ENCODE data around the gene SP3.
A peak's percentile ranks its signal among the peaks of the same experiment; 100 is the strongest.

SP3 gene

GRCh38 chr2:173966274-173967098 is 1.3 kb upstream of the SP3 start:
- no peak for DNase-seq

DNA sequence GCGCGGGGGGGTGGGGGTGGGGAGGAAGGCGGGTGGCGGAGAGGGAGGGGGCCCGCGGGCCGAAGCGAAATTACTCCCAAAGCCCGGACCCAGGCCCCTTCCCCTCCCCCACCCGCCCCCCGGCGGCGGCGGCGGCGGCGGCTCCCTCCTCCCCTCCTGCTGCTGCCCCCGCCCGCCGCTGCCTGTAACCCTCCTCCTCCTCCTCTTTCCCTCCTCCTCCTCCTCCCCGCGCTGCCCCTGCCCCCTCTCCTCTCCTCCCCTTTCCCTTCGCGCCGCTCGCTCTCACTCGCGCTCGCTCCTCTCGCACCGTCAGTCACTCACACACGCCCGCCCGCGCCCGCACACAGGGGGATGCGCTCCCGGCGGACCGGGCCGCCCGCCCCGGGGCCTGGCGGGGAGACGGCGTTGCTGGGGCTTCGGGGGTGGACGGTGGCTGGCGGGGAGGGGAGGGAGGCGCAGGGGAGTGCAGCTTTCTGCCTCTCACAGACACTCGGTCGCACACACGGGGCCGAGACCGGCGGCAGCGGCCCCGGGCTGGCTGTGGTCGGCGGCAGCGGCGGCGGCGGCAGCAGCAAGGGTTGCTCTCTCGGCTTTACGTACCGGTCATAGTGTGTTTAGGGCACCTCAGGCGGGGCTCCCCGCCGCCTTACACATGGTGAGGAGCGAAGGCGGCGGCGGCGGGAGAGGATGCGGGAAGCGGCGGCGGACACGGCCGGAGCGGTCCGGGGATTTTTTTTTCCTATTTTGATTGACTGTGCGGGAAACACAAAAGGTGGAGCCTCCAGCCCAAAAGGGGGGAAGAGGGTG is 405 bp downstream of the SP3 start:
- peak; percentile 66 to 75 for DNase-seq

GRCh38 chr2:173963817-173964564 is 1.2 kb downstream of the SP3 start:
- peak; percentile 74 to 76 for DNase-seq

DNA sequence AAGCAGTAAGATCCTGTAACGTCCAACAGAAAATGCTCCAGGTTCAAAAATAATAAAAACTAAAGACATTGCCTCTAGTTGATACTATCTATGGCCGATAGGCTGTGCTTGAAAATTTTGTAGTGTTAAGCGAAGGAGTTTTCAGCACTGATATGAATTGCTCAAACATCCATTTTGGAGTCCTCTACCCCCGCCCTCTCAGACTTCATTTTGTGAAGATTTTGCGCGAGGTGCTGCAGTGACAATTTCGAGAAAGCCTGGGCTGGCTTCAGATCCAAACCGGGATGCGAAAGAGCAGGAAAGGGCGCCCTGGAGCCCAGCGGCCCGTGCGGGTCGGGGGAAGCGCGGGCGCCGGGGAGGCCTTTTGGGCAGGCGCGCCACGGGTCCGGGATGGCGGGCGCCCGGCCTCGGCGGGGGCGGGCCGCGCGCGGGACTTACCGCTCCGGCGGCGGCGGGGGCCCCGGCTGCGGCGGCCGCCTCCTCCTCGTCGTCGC is 1.8 kb downstream of the SP3 start:
- peak; percentile 75 to 79 for DNase-seq

DNA sequence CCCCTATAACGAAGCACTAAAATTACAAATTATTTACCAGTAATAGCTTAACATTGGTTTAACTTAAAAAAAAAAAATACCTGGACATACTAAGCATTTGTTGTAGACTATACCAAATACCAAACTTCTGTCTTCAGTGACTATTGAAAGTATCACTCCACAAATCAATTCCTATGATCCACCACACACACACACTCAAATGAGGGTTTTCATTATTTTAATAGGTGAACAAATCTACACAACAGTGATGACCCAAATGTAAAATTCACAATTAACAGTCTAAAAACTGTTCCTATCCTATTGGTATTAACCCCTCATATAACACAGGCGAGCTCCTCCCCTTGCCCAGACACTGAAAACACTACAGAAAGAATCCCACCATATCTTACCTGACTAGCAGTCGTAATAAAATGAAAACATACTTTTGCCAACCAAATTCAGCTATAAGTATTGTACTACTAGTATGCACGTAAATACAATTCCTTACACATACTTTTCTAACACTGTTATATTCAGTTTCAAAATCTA is 2.5 kb downstream of the SP3 start:
- DNase-seq: no peak

GRCh38 chr2:173962031-173962430 is 3.1 kb downstream of the SP3 start:
- DNase-seq: peak; percentile 30 to 43

DNA sequence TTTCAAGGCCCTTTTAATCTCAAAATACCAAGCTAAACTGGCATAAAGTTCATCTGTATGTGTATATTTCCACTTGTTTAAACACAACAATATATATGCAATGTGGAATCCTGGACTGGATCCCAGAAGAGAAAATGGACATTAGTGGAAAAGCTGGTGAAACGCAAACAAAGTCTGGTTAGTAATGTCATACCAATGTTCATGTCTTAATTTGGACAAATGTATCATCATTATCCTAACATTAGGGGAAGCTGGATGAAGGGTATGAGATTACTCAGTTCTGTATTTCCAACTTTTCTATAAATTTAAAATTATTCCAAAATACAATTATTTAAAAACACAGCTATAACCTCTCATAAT is 3.8 kb downstream of the SP3 start:
- no peak for DNase-seq

DNA sequence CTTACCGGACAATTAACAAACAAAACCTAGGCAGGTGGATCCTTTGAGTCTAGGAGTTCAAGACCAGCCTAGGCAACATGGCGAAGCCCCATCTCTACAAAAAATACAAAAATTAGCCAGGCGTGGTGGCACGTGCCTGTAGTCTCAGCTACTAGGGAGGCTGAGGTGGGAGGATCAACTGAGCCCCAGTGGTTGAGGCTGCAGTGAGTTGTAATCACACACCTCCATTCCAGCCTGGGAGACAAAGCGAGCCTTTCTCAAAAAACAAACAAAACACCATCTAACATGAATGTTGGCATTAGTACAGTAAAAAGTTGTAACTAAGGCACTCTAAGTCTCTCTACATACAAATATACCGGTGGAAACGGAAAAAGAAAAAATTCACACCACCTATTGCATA is 5.3 kb downstream of the SP3 start:
- no peak for DNase-seq

DNA sequence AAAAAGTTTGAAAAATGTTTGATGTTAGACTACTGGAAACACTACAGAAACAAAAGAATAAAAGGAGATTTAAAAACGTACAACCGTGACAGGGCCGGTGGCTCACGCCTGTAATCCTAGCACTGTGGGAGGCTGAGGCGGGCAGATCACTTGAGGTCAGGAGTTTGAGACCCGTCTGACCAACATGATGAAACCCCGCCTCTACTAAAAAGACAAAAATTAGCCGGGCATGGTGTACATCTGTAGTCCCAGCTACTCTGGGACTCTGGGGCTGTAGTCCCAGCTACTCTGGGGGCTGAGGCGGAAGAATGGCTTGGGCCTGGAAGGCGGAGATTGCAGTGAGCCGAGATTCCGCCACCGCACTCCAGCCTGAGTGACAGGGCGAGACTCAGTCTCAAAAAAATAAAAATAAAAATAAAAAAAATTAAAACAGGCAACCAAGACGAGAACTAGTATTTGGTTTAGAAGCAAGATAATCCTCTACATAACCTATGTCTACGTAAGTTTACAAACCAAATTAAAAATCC is 5.8 kb downstream of the SP3 start:
- DNase-seq: no peak

GRCh38 chr2:173958198-173958846 is 6.9 kb downstream of the SP3 start:
- no peak for DNase-seq

GRCh38 chr2:173957517-173957916 is 7.7 kb downstream of the SP3 start:
- no peak for DNase-seq

DNA sequence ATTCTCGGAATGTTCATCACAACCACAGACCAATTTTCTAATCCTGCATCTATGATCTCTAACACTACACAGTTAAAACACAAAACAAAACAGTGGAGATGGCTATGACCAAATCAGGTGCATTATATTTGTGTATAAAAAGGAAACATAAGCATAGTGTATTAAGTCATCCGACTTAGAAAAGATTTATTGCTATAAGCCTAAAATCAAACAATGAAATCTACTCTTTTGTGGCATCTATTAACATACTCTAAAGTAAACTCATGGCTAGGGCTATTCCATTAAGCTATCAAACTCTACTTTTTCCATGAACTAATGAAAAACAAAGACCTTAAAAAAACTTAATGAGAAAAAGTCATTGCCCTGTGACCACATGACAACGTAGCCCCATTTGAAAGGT is 8.7 kb downstream of the SP3 start:
- DNase-seq: no peak

DNA sequence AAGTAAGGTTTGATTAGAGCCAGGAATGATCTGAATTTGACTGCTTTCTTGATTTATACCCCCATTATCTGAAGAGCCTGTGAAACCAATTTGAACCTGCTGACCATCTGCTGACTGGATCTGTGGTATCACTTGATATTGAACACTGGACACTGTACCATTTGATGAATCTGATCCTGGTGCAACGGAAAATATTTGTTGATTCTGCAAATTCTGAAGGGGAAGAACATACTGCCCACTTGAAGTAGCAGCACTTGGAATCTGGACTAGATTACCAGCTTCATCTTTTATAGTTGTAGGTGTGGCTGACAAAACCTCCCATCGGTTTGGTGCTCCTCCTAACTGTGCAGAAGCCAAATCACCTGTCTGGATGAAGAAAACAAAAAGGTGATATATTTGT is 9.3 kb downstream of the SP3 start:
- DNase-seq: no peak

DNA sequence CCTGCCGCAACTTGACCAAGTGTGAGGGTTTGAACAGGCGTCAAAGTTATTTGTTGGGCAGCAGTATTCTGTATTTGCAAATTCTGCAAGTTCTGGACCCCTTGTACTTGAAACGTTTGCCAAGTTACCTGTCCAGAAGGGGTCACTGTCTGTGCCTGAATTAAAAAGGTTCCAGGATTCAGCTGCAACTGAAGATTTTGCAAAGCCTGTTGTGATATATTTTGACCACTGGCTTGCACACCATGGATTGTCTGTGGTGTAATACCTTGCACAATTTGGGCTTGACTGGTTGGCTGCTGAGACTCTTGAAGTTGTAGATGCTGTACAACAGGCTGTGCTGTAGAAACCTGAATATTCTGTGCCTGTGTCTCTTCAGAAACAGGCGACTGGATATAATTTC is 10.2 kb downstream of the SP3 start:
- DNase-seq: peak; percentile 30 to 53

DNA sequence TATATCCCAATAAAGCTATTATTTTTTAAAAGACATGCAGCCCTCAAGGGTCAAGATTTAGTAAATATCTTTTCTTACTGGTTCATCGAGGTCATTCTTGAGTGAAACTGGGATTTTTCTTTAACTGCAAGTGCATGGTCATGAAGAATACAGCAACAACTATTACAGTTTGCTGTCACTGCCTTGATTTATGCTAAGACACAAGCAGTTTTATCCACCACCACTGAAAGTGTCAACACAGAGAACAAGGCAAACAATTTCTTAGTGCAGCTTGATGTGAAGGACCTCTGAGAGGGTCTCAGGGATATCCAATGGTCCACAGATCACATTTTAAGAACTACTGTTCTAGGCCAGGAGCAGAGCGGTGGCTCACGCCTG is 12.1 kb downstream of the SP3 start:
- no peak for DNase-seq

GRCh38 chr2:173952267-173953046 is 12.7 kb downstream of the SP3 start:
- no peak for DNase-seq

DNA sequence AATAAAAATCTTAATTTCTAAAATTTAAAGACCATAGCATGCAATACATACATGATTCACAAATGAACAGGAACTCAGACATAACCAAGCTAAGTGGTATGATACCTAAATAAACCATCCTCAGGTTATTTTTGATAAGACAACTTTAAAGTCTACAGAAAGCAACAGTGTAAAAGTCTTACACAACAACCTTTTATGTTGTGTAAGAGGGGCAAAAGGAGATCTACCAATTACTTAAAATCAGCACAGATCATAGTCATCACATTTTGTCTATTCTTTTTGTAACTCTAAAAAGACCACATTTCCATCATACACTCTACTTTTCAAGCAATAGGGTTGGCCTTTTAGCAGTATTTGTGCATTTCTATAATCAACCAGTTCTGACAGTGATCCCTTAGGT is 16.3 kb downstream of the SP3 start:
- DNase-seq: peak in 1 of 2 donors; percentile 48

- DNase-seq: no peak
Observed at GRCh38 chr2:173948198-173948597, 17.0 kb downstream of the SP3 start.

DNA sequence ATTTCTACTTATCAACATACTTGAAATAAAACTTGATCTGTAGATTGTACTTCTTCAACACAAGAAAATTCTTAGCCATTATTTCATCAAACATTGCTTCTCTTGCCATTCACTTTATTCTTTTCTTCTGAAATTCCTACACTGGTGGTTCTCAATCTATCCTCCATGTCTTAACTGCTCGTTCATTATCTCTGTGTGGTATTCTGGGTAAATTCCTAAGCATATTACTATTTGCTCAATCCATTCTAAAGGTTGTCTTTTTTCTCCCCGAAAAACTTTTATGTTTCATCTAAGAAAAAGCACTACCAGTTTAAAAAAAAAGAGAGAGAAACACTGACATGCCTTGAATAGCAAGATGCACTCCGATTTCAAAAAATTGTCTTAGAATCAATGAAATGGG is 18.0 kb downstream of the SP3 start:
- no peak for DNase-seq

GRCh38 chr2:173943738-173944137 is 21.4 kb downstream of the SP3 start:
- DNase-seq: no peak

DNA sequence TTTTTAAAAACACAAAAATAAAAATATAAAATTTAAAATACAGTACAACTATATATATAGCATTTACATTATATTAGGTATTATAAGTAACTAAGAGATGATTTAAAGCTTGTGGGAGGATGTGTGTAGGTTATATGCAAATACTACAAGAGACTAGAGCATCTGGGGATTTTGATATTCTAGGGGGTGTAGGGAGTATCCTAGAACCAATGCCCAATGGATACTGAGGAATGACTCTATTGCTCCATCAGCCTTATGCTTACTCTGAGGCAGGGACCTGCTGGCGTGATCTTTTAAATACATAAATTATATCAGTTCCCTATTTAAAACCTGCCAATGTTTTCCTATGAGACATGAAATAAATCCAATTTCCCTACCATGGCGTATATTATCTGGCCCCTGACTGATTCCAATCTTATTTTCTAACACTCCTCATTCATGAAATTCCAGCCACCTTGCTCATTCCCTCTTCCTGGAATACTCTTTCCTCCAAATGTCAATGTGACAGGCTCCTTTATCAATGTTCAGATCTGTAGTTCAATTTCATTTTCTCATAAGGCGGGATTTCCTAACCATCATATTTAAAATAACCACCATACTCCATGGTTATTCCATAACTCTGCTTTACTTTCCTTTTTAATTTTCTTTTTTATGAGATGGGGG is 22.2 kb downstream of the SP3 start:
- DNase-seq: no peak
